ENCODE data around the gene LRRC7.
"Not testable (repeated sequence)": the region's sequence is repeated elsewhere in the genome, so short reads cannot be mapped to it uniquely, and the experiment has no call there.

The LRRC7 gene

DNA sequence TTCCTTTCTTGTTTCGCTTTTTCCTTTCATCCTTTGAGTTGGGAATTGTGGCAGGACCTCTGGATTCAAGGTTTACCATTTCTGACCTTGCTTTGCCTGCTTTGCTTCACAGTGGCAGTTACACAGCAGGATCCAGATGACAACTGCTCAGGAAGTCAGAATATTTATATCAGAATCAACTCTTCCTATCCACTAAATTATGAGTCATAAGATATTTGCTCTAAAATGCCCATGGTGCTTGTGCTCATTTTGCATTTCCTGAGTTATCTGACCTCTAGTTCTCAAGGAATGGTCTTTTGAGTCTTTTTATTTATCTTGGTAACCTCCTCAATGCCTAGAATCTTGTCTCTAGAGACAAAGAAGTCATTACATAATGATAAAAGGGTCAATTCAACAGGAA lies 290.8 kb downstream of the LRRC7 start:
- no peaks in the 10 kb centered on the region for H3K36me3 ChIP-seq (ENCODE audit: insufficient read depth, low read length)
- no peaks in the 10 kb centered on the region for H3K79me2 ChIP-seq (ENCODE audit: control insufficient read depth, insufficient read depth, low read length, unreplicated experiment)
- H3K4me3 ChIP-seq (ENCODE audit: low read depth, low read length) = no peak overlapping the region
- no peak overlapping the region; the same call in 1 of the 2 replicates for H3K27ac ChIP-seq (ENCODE audit: low read depth, low read length)
- H2AFZ ChIP-seq (ENCODE audit: low read length, unreplicated experiment) = no peak overlapping the region
- H3K4me1 ChIP-seq (ENCODE audit: control insufficient read depth, insufficient read depth, low read length, unreplicated experiment) = peaks cover 16% of the 10 kb centered on the region
- no peaks in the 10 kb centered on the region for H3K27me3 ChIP-seq (ENCODE audit: insufficient read depth, low read length)

DNA sequence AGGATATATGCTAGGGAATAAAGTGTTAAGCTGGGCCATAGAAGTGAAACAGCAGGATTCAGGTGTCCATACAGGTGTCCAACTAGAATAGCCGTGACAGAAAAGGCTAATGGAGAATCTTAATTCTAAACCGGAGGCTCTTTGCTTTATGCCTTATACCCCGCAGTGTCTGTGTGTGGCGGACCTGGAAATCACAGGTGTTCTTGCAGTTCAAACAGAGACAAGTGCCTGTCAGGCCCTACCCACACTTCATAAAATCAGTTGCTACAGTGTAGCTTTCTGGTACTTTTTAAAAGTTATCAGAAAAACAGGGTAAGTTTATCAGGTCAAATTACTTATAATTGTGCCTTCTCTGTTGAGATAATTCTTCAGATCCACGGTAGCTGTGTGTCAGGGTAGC lies 293.9 kb downstream of the LRRC7 start:
- Histone ChIP-seq H2AFZ (ENCODE audit: low read length, unreplicated experiment) (no peak overlapping the region), H3K4me3 (ENCODE audit: low read depth, low read length) (no peak overlapping the region), H3K79me2 (ENCODE audit: control insufficient read depth, insufficient read depth, low read length, unreplicated experiment) (no peaks in the 10 kb centered on the region), H3K36me3 (ENCODE audit: insufficient read depth, low read length) (no peaks in the 10 kb centered on the region), H3K4me1 (ENCODE audit: control insufficient read depth, insufficient read depth, low read length, unreplicated experiment) (peaks cover 16% of the 10 kb centered on the region), H3K27me3 (ENCODE audit: insufficient read depth, low read length) (no peaks in the 10 kb centered on the region), H3K27ac (ENCODE audit: low read depth, low read length) (no peak overlapping the region)

DNA sequence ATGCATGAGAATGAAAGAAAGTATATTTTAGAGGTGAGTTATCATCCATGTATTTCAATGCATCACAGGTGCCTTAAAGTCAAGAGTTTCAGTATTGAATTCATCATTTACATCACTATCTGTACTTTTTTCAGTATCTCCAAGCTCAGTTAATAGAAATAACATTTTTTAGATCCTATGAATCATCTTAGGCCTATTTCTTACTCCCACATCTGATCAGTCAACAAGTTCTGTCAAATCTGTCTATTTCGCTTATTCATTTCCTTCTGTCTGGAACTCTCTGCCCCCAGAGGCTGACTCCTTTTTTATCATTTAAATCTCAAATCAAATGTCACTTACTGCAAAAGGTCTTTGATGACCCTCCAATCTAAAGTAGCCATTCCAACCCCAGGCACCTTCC lies 295.2 kb downstream of the LRRC7 start:
- no peaks in the 10 kb centered on the region for H3K79me2 ChIP-seq (ENCODE audit: control insufficient read depth, insufficient read depth, low read length, unreplicated experiment)
- no peak overlapping the region for H3K4me3 ChIP-seq (ENCODE audit: low read depth, low read length)
- H3K27ac ChIP-seq (ENCODE audit: low read depth, low read length) = no peak overlapping the region
- H3K4me1 ChIP-seq (ENCODE audit: control insufficient read depth, insufficient read depth, low read length, unreplicated experiment) = peaks cover 16% of the 10 kb centered on the region
- no peaks in the 10 kb centered on the region for H3K27me3 ChIP-seq (ENCODE audit: insufficient read depth, low read length)
- H2AFZ ChIP-seq (ENCODE audit: low read length, unreplicated experiment) = no peak overlapping the region
- H3K36me3 ChIP-seq (ENCODE audit: insufficient read depth, low read length) = no peaks in the 10 kb centered on the region

DNA sequence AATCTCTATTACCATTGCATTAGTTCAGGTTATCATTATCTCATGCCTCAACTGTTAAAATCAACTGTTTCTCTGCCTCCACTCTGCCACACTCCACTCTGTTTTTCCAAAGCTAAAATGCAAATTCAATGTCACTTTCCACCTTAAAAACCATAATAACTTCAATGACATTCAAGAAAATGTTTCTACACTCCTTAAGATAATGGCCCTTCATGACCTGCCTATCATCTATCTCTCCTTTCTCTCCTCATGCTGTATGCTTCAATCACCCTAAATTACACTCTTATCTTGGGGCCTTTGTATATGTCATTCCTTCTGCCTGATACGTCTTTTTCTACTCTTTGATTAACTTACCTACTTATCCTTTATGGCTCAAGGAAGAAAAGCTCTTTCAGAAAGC lies 296.0 kb downstream of the LRRC7 start:
- no peaks in the 10 kb centered on the region for H3K27me3 ChIP-seq (ENCODE audit: insufficient read depth, low read length)
- no peaks in the 10 kb centered on the region for H3K36me3 ChIP-seq (ENCODE audit: insufficient read depth, low read length)
- no peak overlapping the region for H2AFZ ChIP-seq (ENCODE audit: low read length, unreplicated experiment)
- H3K4me1 ChIP-seq (ENCODE audit: control insufficient read depth, insufficient read depth, low read length, unreplicated experiment) = peaks cover 12% of the 10 kb centered on the region
- H3K27ac ChIP-seq (ENCODE audit: low read depth, low read length) = no peak overlapping the region
- no peaks in the 10 kb centered on the region for H3K79me2 ChIP-seq (ENCODE audit: control insufficient read depth, insufficient read depth, low read length, unreplicated experiment)
- H3K4me3 ChIP-seq (ENCODE audit: low read depth, low read length) = no peak overlapping the region

DNA sequence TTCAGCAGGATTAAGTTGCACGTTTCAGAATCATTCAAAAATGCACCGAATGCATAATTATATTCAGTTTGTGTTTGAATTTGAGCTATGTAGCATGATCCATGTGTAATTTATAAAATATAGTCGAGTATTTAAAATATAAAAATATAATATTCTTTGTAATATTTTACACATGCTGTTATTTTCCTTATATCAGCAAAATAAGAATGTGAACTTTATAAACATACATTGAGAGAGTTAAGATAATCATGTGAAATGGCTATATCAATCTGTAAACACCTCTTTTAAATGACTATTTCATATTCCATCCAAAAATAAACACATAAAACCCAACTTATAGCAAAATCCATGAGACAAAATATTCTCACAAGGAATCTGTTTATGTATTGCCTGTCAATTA lies 303.7 kb downstream of the LRRC7 start:
- Histone ChIP-seq H3K36me3 (ENCODE audit: insufficient read depth, low read length) (no peaks in the 10 kb centered on the region), H2AFZ (ENCODE audit: low read length, unreplicated experiment) (no peak overlapping the region), H3K4me3 (ENCODE audit: low read depth, low read length) (no peak overlapping the region), H3K27ac (ENCODE audit: low read depth, low read length) (no peak overlapping the region), H3K4me1 (ENCODE audit: control insufficient read depth, insufficient read depth, low read length, unreplicated experiment) (no peaks in the 10 kb centered on the region), H3K27me3 (ENCODE audit: insufficient read depth, low read length) (no peaks in the 10 kb centered on the region), H3K79me2 (ENCODE audit: control insufficient read depth, insufficient read depth, low read length, unreplicated experiment) (no peaks in the 10 kb centered on the region)

DNA sequence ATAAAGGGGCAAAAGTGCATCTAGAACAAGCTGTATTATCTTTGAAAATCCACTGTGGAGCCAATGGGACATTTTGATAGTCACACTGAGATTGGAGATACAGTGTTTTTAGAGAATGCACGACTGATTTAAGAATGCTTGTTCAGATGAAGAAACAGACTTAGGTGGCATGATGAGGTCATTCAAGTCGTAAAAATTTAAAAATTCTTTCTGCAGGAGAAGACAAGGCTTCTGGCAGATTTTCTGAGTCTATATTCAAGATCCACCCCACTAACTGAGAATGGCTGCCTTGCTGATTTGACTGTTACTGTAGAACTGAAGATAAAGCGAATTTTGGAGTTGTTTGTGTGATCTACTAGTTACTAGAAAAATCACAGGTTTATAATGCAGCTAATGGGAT lies 310.6 kb downstream of the LRRC7 start:
- Histone ChIP-seq H3K79me2 (ENCODE audit: control insufficient read depth, insufficient read depth, low read length, unreplicated experiment) (no peaks in the 10 kb centered on the region), H2AFZ (ENCODE audit: low read length, unreplicated experiment) (no peak overlapping the region), H3K4me1 (ENCODE audit: control insufficient read depth, insufficient read depth, low read length, unreplicated experiment) (no peaks in the 10 kb centered on the region), H3K27me3 (ENCODE audit: insufficient read depth, low read length) (no peaks in the 10 kb centered on the region), H3K4me3 (ENCODE audit: low read depth, low read length) (no peak overlapping the region), H3K27ac (ENCODE audit: low read depth, low read length) (no peak overlapping the region), H3K36me3 (ENCODE audit: insufficient read depth, low read length) (no peaks in the 10 kb centered on the region)

DNA sequence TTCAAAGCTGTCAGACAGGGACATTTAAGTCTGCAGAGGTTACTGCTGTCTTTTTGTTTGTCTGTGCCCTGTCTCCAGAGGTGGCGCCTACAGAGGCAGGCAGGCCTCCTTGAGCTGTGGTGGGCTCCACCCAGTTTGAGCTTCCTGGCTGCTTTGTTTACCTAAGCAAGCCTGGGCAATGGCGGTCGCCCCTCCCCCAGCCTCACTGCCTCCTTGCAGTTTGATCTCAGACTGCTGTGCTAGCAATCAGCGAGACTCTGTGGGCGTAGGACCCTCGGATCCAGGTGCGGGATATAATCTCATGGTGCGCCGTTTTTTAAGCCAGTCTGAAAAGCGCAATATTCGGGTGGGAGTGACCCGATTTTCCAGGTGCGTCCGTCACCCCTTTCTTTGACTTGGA lies 320.3 kb downstream of the LRRC7 start:
- H2AFZ ChIP-seq (ENCODE audit: low read length, unreplicated experiment); H3K27ac ChIP-seq (ENCODE audit: low read depth, low read length); H3K4me1 ChIP-seq (ENCODE audit: control insufficient read depth, insufficient read depth, low read length, unreplicated experiment); H3K27me3 ChIP-seq (ENCODE audit: insufficient read depth, low read length); H3K36me3 ChIP-seq (ENCODE audit: insufficient read depth, low read length); H3K4me3 ChIP-seq (ENCODE audit: low read depth, low read length); H3K79me2 ChIP-seq (ENCODE audit: control insufficient read depth, insufficient read depth, low read length, unreplicated experiment): not testable (repeated sequence)

DNA sequence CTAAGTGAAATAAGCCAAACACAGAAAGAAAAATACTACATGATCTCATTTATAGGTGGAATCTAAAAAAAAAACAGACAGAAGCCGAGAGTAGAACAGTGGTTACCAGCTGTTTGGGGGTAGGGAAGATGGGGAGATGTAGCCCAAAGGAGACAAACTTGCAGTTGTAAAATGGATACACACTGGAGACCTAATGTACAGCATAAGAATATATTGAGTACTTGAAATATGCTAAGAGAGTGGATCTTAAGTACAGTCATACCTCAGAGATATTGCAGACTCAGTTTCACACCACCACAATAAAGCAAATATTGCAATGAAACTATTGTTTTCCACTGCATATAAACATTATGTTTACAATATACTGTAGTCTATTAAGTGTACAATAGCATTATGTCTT lies 320.9 kb downstream of the LRRC7 start:
- Histone ChIP-seq H3K36me3 (ENCODE audit: insufficient read depth, low read length) (no peaks in the 10 kb centered on the region), H3K4me3 (ENCODE audit: low read depth, low read length) (no peak overlapping the region), H3K79me2 (ENCODE audit: control insufficient read depth, insufficient read depth, low read length, unreplicated experiment) (no peaks in the 10 kb centered on the region), H3K27me3 (ENCODE audit: insufficient read depth, low read length) (no peaks in the 10 kb centered on the region), H3K4me1 (ENCODE audit: control insufficient read depth, insufficient read depth, low read length, unreplicated experiment) (no peaks in the 10 kb centered on the region), H2AFZ (ENCODE audit: low read length, unreplicated experiment) (no peak overlapping the region), H3K27ac (ENCODE audit: low read depth, low read length) (no peak overlapping the region)

DNA sequence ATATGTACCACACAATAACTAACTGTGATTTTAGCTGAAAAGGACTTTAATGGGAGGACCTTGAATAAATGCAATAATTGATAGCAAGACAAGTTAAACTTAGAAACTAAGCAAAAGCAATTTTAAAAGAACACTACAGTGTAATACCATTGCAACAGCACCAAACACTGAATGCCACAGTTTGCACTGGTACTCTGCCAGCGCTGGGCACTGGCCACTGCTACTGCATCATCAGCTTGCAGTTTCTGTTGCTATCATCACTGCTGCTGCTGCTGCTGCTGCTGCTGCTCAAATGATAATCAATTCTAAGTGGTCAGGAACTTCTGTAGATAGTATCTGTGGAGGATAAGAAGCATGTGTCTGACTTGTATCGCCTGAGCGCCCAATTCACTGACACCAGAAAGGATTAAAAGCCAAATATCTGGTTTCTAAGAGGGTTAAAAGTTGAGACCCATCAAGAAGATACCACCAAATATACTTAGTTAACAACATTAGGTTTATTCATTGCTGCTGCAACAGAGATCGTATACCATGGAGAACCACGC lies 330.8 kb downstream of the LRRC7 start:
- H3K27ac ChIP-seq (ENCODE audit: low read depth, low read length) = no peak overlapping the region
- no peaks in the 10 kb centered on the region for H3K27me3 ChIP-seq (ENCODE audit: insufficient read depth, low read length)
- H3K79me2 ChIP-seq (ENCODE audit: control insufficient read depth, insufficient read depth, low read length, unreplicated experiment) = no peaks in the 10 kb centered on the region
- no peak overlapping the region for H2AFZ ChIP-seq (ENCODE audit: low read length, unreplicated experiment)
- H3K36me3 ChIP-seq (ENCODE audit: insufficient read depth, low read length) = no peaks in the 10 kb centered on the region
- H3K4me3 ChIP-seq (ENCODE audit: low read depth, low read length) = no peak overlapping the region
- H3K4me1 ChIP-seq (ENCODE audit: control insufficient read depth, insufficient read depth, low read length, unreplicated experiment) = peaks cover 9% of the 10 kb centered on the region

DNA sequence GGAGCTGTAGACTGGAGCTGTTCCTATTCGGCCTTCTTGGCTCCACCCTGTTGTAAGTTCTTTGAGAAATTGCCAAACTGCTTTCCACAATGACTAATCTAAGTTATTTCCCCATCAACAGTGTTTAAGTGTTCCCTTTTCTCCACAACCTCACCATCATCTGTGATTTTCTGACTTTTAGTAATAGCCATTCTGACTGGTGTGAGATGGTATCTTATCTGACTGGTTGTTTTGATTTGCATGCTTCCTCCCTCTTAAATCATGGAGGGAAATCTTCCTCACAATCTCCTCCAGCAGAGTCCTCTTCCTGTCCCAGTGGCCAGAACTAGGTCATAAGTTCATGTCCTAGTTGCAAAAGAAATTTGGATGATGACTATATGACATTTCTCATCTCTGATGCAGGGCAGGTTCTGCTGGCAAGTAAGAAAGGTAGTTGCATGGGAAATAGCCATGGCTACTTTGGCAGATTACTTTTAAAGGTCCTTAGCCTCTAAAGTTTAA lies 343.6 kb downstream of the LRRC7 start:
- Histone ChIP-seq H3K4me1 (ENCODE audit: control insufficient read depth, insufficient read depth, low read length, unreplicated experiment) (peaks cover 38% of the 10 kb centered on the region), H3K4me3 (ENCODE audit: low read depth, low read length) (0 out of 2 replicates have a peak overlapping the region, but pooled peaks have one; percentile 4), H3K27ac (ENCODE audit: low read depth, low read length) (peak overlapping the region; percentile 63), H3K36me3 (ENCODE audit: insufficient read depth, low read length) (no peaks in the 10 kb centered on the region), H3K27me3 (ENCODE audit: insufficient read depth, low read length) (no peaks in the 10 kb centered on the region), H2AFZ (ENCODE audit: low read length, unreplicated experiment) (no peak overlapping the region), H3K79me2 (ENCODE audit: control insufficient read depth, insufficient read depth, low read length, unreplicated experiment) (no peaks in the 10 kb centered on the region)

DNA sequence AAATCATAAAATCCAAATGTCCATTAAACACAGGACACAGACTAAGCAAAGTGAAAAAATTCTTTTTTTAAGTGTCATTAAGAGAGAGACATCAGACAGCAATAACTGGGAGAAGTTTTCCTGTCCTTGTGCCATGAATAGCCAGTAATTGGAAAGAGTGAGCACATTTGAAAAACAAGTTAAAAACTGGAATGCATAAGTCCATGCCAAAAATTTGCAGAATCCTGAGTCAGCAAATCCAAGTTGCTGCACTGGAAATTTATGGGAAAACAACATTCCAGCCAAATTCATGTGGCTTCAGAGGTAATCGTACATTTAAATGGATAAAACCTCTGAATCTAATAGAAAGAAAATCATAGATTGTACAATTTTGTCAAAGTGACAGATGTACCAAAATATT lies 346.3 kb downstream of the LRRC7 start:
- H3K4me3 ChIP-seq (ENCODE audit: low read depth, low read length) = no peak overlapping the region
- no peak overlapping the region for H2AFZ ChIP-seq (ENCODE audit: low read length, unreplicated experiment)
- no peaks in the 10 kb centered on the region for H3K36me3 ChIP-seq (ENCODE audit: insufficient read depth, low read length)
- no peak overlapping the region for H3K27ac ChIP-seq (ENCODE audit: low read depth, low read length)
- H3K27me3 ChIP-seq (ENCODE audit: insufficient read depth, low read length) = no peaks in the 10 kb centered on the region
- no peaks in the 10 kb centered on the region for H3K79me2 ChIP-seq (ENCODE audit: control insufficient read depth, insufficient read depth, low read length, unreplicated experiment)
- H3K4me1 ChIP-seq (ENCODE audit: control insufficient read depth, insufficient read depth, low read length, unreplicated experiment) = peaks cover 38% of the 10 kb centered on the region

Data from ACC112 (cell line).